RWPE2 (cell line): Measurements from ENCODE around the gene PRKCH.

Source experiments
- ATAC-seq: fragments of 200-7000 bp; cut with Tn5 transposase; 3 replicates; pipeline ENCODE4 v1.9.1; 2021; ENCODE audit warnings: low read depth
- DNase-seq: peaks from one replicate; pipeline ENCODE4 v3.0.0-alpha.2; 2020; ENCODE audit warnings: low spot score
- H3K27ac ChIP-seq: fragments of 450-650 bp; 2 replicates; pipeline ENCODE4 v1.5.1; 2017; ENCODE audit warnings: mild to moderate bottlenecking; ENCODE audit not compliant: poor library complexity, severe bottlenecking
- H3K27me3 ChIP-seq: fragments of 250-450 bp; sonication (Bioruptor Pico); 2 replicates; pipeline ENCODE4 v1.5.1; 2021; ENCODE audit warnings: mild to moderate bottlenecking, moderate library complexity; ENCODE audit not compliant: insufficient read depth, poor library complexity, severe bottlenecking
- H3K36me3 ChIP-seq: fragments of 250-450 bp; sonication (Bioruptor Pico); 2 replicates; pipeline ENCODE4 v1.5.1; 2020; ENCODE audit warnings: low read depth, mild to moderate bottlenecking, moderate library complexity
- H3K4me1 ChIP-seq: fragments of 250-450 bp; sonication (Bioruptor Pico); 2 replicates; pipeline ENCODE4 v1.5.1; 2021; ENCODE audit warnings: mild to moderate bottlenecking, moderate library complexity; ENCODE audit not compliant: insufficient read depth, poor library complexity, severe bottlenecking
- H3K4me3 ChIP-seq: fragments of 250-450 bp; sonication (Bioruptor Pico); 2 replicates; pipeline ENCODE4 v1.5.1; 2021; ENCODE audit warnings: mild to moderate bottlenecking, moderate library complexity; ENCODE audit not compliant: severe bottlenecking
- H3K9me3 ChIP-seq: fragments of 250-450 bp; sonication (Bioruptor Pico); 2 replicates; pipeline ENCODE4 v1.5.1; 2021; ENCODE audit warnings: mild to moderate bottlenecking, moderate library complexity; ENCODE audit not compliant: severe bottlenecking
- CTCF ChIP-seq: fragments of 450-650 bp; IDR thresholded peaks from one replicate; pipeline ENCODE4 v1.5.1; 2017; ENCODE audit warnings: mild to moderate bottlenecking, moderate library complexity; ENCODE audit not compliant: poor library complexity, severe bottlenecking

The PRKCH gene

DNA sequence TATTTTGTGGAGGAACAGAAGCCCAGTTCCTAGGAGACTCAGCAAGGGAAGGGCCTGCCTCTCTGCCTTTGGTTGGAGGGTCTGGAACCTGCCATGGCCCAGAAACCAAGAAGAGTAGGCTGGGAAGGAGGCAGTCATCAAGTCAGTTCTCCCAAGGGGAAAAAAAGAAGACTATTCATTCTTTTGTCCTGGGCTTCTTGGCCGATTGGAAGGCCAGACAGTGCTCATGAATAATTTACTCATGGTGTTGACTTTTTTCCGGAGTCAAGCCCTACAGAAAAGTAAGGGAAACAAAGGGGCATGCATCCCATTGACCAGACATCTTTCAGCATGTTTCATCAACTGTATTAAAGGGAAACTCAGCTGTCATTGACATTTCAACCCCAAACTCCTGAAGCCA, 168.1 kb downstream of the PRKCH start:
- no peak for TF ChIP-seq CTCF
- peaks cover 15% of the 10 kb centered on the region for H3K4me1 ChIP-seq
- H3K27ac ChIP-seq: no peak overlapping the region

DNA sequence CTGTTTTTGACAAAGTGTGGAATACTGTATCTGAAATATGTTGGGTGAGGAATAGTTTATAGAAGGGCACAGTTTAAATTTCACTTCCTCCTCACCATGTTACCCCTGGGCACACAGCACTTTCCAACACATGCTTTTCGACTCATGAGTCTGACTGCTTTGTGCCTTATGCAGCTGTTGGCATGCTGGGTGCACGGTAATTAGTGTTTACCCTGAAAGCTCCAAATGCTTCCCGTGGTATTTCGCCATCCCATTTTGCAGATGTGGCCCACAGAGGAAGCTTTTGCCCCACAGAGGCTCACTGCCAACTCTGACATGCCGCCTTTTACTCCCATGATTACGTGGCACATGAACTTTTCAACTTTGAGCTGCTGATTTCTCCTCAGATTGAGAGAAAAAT, 168.6 kb downstream of the PRKCH start:
- no peak for ATAC-seq
- Histone ChIP-seq H3K4me3 (no peak overlapping the region), H3K9me3 (no peaks in the 10 kb centered on the region), H3K4me1 (peaks cover 15% of the 10 kb centered on the region), H3K27ac (no peak overlapping the region), H3K27me3 (no peaks in the 10 kb centered on the region), H3K36me3 (peaks cover 13% of the 10 kb centered on the region)
- no peak for TF ChIP-seq CTCF
- no peak for DNase-seq

More for the DNA sequence above, 168.1 kb downstream of the PRKCH start:
- no peak for DNase-seq
- Histone ChIP-seq H3K9me3 (no peaks in the 10 kb centered on the region), H3K27me3 (no peaks in the 10 kb centered on the region), H3K36me3 (peaks cover 13% of the 10 kb centered on the region), H3K4me3 (no peak overlapping the region)
- ATAC-seq: no peak

DNA sequence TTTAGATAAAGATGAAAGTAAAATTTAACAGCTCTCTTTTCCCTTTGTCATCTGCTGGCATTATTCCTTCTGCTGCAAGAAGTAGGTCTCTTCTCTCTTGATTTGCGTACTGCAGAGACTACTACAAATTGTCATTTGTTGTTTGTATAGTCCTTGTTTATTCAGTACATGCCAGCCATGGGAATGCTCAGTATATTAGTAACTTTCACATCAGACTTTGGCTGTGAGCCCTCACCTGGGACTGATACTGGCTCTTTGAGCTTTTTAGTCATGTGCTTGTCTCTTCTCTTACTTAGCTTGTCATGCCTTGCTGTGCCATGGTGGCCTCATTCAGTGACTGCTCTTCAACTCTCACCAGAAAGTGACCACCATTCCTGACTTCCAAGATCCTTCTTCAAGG, 169.8 kb downstream of the PRKCH start:
- DNase-seq (no peak), ATAC-seq (no peak)
- no peaks in the 10 kb centered on the region for H3K9me3 ChIP-seq
- H3K27ac ChIP-seq: no peak overlapping the region
- TF ChIP-seq CTCF: no peak
- H3K4me3 ChIP-seq: no peak overlapping the region
- H3K4me1 ChIP-seq: peaks cover 15% of the 10 kb centered on the region
- H3K36me3 ChIP-seq: peaks cover 6% of the 10 kb centered on the region
- no peaks in the 10 kb centered on the region for H3K27me3 ChIP-seq

DNA sequence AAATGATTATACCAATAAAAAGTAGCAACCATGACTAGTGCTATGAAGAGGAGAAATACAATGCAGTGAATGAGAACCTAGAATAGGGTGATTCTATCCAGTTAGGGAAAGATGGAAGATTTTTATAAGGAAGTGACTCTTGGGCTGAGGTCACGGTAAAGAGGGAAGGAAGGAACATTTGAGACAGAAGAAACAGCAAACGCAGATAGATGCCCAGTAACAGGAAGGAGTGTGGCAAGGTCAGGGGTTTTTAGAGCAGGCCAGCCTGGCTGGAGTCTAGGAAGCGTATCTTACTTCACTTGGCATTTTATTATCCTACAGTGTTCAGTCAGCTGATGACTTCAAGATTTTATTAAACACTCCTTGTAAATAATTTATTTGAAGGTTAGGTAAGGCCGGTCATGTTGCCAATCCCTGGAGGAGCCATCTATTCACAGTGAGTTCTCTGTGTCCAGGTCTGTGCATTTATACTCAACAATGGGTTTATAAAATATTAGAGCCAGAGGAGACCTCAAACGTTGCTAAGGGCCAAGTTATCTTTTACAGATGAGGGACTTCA, 170.6 kb downstream of the PRKCH start:
- no peak overlapping the region for H3K4me3 ChIP-seq
- DNase-seq: no peak
- H3K36me3 ChIP-seq: peaks cover 5% of the 10 kb centered on the region; the same call in 1 of the 2 replicates
- H3K9me3 ChIP-seq: no peaks in the 10 kb centered on the region
- peak overlapping the region; percentile 47 for H3K27ac ChIP-seq
- no peak for ATAC-seq
- H3K27me3 ChIP-seq: no peaks in the 10 kb centered on the region
- H3K4me1 ChIP-seq: peaks cover 15% of the 10 kb centered on the region
- no peak for TF ChIP-seq CTCF

DNA sequence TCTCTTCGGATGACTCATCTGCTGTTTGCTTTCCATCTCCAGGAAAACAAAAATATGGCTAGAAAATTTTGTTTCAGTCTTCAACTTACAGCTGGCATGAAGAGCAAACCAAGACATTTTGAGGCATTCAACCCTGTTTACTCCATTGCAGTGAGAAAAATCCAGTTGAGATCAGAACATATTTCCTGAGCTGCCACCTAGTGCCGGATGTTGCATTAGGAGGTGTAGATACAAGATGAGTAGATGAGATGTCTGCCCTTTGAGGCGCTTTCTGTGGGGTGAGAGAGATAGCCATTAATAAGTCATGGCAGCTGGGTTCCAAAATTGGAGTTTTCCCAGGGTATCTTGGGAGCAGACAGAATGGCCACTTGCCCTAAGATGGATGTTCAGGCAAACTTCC, 171.1 kb downstream of the PRKCH start:
- ATAC-seq: no peak
- Histone ChIP-seq H3K4me1 (peaks cover 15% of the 10 kb centered on the region), H3K27me3 (no peaks in the 10 kb centered on the region), H3K4me3 (no peak overlapping the region), H3K27ac (peak overlapping the region; percentile 47), H3K9me3 (no peaks in the 10 kb centered on the region), H3K36me3 (peaks cover 5% of the 10 kb centered on the region; the same call in 1 of the 2 replicates)
- no peak for TF ChIP-seq CTCF
- DNase-seq: no peak
